GM19240 (cell line): ENCODE measurements around the gene RAMACL.
"Not testable (repeated sequence)": the region's sequence is repeated elsewhere in the genome, so short reads cannot be mapped to it uniquely, and the experiment has no call there.

ENCODE experiments used
- DNase-seq: peaks from one replicate; pipeline ENCODE4 v3.0.0; 2011; ENCODE audit warnings: low spot score; ENCODE audit not compliant: insufficient read length

The RAMACL gene

DNA sequence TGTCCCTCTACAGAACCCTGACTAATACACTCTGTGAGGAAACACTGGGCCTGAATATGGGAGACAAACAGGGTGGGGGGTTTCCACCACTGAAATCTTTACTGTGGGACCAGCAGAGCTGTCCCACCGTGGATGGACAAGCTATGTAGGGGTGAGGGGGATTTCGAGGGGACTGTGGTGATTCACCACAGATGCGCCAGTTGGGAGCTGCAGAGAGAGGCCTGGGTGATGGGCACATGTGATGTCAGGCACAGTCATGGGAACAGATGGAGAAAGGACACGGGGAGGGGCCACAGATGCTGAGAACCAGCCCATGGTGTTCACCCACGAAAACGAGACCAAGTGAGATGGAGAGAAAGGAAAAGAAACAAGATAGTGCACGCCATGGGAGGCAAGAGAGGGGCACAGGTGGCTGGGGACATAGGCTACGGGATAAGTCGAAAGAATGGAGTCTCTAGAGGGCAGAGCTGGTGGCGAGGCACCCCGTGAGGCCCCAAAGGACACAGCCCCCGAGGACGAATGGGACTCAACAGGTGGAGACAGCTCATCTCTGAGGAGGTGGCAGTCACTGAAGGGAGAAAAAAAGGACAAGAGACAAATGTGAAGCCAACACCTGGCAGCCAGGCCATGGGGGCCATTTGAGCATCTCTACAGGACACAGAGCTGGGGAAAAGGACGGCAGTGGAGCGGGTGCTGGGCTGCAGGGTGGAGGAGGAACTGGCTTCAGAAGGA is 10.5 kb upstream of the RAMACL start:
- no peak for DNase-seq

DNA sequence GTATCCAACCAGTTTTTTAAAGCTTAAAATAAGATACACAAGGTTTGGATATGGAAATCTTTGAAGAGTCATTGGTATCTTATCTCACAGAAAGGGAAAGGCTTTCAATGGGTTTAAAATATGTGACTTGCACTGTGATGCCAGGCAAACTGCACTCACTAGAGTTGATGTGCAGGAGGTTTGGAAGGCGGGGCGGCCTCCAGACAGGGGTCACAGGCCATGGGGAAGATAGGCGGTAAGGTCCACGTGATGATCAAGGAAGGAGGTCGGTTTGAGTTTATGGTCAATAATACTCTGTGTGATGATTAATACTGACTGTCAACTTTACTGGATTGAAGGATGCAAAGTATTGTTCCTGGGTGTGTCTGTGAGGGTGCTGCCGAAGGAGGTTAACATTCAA is 9.5 kb upstream of the RAMACL start:
- no peak for DNase-seq

DNA sequence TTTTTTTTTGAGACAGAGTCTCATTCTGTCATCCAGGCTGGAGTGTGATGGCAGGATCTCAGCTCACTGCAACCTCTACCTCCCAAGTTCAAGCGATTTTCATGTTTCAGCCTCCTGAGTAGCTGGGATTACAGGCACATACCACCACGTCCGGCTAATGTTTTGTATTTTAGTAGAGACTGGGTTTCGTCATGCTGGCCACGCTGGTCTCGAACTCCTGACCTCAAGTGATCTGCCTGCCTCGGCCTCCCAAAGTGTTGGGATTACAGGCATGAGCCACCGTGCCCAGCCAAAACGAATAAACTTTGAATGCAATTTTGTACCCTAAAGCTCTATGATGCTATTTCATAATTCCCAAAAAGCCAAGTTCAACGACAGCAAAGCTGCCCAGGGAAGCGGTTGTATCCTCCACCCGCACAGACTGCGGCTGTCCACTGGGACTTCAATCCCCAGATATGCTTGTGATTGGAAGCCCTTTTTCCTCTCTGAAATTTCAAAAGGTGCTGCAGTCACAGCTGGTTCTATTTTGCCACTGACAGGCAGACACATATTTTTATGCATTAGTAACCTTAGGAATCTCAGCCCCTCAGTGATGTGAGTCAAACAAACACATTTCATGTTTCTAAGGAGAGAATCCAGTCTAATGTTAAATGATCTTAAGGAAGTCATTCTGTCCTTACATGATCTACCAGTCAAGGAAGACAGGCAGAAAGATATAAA is 8.7 kb upstream of the RAMACL start:
- no peak for DNase-seq

DNA sequence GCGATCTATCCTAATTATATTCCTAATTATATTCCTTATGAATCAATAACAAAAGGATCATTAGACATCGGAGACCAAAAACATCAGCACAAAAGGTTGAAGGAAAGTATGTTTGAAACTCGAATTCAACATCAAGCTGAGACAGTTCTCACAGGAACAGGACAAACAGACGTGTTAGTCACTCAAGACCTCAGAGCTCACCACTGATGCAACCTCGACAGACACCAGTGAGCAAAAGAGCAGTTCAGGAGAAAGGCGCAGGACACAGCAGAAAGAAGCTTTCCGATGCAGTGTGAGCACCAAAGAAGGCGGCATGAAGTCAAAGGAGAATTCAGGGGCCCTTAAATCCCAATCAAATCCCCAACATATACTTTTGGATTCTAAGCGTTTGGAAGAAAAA is 6.3 kb upstream of the RAMACL start:
- DNase-seq, result no peak

DNA sequence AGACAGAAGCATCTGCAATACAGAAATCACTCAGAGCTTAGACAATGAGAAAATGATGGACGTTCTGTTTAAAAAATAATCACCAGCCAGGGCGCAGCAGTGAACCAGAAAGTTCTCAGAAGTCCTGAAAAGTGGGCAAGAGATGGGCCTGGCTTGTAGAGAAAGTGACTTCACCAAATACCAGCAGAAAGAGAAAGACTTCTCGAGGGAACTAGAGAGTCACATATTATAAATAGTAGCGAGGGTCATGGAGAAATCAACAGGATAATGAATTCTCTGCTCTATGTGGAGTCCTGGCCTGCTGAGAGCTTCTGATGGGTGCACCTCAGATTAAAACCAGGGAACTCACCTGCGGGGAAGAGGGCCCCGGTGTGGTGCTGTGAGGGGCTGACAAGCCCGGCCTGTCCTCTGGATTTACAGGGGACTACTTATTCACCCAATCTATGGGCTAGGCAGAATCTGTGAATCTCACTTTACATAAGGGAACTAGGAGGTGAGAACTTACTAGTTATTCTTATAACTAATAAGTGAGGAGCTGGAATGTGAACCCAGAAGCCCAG is 5.6 kb upstream of the RAMACL start:
- no peak for DNase-seq

DNA sequence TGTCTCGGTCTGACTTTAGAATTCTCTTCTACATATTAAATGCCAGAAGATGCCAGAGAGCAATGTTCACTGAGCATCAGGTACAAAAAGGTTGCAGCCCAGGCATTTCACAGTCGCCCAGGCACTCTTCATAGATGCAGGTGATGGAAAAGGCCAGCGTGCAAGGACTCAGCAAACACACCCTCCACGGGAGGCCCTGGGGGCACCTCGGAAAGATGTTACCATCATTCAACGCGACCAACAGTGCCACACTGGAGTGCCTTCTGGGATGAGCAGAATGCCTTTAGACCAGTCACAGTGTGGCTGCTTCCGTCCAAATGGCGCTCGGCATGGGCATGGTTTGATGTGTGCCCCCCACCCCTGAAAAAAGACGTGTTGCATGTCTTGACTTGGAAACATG is 4.5 kb upstream of the RAMACL start:
- no peak for DNase-seq

DNA sequence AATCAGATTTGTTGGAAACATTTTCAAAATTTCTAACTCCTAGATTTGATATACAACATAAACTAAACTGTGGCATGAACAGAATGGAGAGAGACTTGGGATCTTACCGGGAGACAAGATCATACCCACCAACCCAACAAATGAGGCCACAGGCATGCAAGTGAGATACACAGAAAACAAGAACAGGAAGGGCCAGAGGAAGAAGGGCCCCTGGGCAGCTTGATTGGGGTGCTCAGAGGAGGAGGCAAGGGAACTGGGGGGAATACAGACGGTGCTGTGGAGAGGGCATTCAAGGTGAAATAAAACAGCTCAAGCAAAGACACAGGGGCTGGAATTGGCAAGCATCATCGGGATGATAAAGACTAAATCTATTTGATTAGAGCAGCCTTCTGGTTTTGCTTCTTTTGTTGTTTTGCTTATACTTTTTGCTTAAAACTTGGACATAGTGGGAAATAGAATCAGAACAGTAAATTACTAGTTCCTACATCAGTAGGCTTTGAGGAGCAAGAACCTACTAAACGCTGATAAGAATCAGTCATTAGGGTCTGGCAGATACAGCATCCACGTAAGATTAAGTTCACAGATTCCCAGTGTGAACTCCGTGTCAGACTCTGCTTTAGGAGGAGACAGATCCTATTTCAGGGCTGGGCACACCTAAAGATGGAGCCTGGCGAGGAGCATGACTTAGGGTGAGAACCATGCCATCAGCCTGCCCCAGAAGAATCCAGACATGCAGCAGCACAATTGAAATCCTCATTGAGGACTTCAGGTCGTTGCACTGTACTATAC is 3.5 kb upstream of the RAMACL start:
- DNase-seq, result no peak

DNA sequence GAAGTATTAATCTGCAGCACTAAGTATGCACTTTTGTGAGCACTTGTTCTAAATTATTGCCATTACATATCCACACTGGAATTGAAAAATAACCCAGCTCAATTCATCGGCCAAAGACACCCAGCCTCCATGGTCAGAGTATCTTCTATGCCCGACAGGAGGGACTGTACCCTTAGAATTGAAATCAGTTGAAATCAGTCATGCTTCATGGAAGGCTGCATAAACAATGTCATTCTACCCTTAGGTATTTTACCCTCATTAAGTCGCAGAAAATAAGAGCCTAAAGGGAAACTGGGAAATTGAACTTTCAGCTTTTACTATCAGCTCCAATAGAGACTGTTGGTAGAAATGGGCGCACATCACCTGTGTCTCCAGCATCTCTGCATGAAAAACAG is 2.9 kb upstream of the RAMACL start:
- no peak for DNase-seq

DNA sequence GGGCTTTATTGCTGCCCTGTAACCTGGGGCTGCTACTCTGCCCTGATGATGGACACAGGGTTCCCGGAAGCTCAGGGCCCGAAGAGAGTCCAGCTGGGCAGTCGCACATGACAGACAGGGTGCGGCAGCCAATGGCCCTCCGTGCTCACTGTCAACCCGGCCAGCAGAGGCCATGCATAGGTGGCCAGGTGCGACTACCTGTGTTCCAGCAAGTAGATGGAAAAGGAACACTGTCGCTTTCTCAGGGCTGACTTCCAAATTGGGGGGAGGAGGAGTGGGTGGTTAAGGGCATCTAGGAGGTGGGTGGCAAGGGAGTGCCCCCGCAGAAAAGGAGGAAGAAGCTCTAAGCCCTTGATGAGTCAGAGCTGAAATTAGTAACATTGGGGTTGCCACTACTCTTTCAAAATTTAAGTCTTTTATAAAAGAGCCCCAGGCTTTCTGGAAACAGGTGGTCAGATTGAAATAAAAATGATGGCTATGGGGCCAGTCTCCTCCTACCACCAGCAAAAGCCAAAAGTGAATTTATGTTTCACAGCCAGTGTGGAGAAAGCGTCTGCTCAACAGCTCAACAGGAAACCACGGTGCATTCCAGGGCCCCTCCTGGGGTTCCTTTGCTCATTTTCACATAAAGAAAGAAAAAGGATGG is 2.3 kb upstream of the RAMACL start:
- no peak for DNase-seq

DNA sequence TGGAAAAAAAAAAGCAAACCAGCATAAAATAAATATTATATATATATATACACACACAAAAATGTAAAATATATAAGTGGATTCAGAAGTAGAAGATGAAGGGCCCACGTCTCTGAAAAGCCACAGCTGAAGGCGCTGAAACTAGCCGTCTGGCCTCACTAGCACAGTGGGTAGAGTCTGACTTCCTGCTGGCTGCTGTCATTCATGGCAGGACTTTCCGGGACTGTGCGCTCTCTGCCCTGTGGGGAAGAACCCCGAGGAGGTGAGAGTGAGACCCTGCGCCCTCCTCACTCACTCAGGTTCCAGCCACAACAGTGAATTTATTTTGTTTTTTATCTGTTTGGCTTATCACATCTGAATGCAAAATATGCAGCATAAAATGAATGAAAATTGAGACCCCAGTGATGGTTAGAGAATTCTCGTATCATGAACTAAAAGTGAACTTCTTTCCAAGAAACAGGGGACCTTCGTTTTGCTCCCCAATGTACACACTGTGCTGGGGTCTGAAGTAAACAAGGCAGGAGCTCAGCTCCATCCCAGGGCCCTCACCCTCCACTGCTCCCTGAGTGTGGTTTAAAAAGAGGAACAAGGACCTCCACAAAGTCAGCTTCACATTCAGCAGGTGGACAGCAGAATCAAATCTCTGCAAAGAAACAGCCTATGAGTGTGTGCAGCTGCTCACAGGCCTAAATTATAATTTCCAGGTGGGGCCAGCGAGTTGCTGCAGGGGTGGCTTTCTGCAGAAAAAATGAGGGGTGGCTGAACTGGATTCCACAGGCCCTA is 1.3 kb upstream of the RAMACL start:
- DNase-seq, result peak; percentile 60

DNA sequence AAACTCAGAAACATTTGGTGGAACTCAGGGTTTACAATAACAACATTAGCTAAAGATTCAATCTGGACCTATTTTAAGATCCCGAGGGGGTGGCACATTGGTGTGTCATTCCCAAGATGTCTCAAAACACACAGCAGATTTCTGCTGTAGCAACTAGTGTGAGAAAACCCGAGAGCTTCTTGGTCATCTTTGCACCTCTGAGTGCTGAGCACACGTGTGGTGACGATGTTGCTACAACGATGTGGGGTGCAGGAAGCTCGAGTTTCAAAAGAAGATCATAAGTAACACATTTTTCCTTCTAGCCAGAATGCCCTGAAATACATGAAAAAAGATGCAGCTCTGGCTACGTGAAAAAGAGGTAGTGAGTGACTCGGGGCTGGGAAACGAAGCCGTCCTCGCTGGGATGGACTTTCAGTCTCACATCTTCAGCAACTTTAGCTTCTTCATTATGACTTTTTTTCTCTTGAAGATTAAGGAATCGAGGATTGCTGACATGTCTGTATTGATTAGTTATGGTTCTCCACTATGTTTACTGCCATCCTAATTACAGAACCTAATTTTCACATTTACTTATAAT is 1.5 kb downstream of the RAMACL start:
- no peak for DNase-seq

DNA sequence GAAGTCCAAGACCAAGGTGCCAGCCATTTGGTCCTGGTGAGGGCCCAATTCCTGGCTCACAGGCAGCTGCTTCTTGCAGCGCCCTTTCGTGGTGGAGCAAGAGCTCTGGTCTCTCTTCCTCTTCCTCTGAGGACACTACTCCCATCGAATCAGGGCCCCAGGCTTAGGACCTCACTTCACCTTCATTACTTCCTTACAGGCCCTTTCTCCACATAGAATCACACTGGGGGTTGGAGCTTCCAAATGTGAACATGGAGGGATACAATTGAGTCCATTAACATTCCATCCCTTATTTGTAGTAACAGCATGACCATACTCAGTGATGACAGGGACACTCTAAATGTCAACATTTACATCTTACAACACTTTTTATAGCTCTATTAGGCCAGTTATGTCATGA is 2.3 kb downstream of the RAMACL start:
- DNase-seq, result no peak

DNA sequence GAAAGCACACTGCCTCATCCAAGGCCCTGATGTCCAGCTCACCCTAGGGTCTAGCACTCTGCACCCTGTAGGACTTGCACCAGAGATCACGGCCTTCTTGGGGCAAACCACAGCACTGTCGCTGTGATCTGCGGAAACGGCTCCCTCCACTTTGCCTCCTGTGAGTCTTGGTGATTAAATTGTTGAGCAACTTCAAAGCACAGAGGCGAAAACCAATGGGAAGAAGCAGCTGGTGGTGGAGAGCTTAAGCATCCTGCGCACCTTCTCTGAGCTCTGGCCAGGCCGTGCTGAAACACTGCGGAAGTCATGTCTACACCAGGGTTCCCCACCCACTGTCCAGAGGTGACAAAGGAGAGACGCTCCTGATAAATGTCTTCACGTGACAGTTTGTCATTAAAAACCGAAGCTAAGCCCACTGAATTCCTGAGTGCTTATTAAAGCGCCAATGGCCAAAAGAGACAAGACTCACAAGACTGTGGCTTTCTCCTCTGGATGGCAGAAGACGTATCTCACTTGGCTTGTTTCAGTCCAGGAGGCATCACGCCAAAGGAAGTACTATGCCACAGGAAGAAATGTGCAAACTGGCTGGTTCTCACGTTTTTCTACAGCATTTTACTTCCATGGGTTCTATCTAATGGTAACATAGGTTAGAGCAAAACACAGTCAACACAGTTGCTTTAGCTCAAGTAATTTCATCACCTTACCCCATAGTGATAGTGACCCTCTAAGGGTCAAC is 3.1 kb downstream of the RAMACL start:
- DNase-seq, result no peak

DNA sequence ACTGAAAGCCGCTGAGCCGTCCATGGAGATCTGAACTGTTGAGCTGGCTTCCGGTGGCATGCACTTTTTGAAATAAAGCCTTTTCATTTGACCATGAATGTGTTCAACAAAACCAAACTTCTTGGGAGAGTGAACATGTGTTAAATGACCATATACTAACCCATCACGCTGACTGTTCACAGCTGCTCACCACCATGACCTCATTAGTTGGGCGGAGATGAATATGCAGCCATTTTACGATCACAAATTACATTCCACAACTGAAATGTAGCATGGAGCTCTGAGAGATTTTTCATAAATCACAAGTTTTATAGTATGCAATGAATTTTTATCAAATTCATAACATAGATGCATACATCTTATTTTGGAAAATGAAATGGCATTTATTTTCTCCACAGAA is 4.2 kb downstream of the RAMACL start:
- DNase-seq, result no peak

DNA sequence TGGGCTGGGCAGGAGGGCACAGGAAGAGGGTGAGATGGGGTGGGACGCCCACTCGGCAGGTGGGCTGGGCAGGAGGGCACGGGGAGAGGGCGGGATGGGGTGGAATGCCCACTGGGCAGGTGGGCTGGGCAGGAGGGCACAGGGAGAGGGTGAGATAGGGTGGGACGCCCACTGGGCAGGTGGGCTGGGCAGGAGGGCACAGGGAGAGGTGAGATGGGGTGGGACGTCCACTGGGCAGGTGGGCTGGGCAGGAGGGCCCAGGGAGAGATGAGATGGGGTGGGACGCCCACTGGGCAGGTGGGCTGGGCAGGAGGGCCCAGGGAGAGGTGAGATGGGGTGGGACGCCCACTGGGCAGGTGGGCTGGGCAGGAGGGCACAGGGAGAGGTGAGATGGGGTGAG is 4.7 kb downstream of the RAMACL start:
- DNase-seq, result not testable (repeated sequence)

DNA sequence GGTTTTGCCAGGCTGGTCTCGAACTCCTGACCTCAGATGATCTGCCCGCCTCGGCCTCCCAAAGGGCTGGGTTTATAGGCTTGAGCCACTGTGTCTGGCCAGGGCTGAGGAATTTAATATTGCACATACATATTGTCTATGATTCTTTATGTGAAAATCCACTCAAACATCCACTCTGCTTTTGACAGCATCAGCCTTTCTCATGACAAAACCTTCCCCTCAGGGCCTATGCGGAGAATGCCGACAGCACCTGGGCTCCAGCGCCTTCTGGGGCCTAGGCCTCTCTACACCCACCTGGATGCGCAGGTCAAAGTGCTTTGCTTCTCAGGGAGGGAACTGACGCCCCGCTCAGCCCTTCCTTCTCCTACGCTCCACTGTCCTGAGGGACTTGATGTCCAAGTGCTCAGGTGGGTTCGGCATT is 5.4 kb downstream of the RAMACL start:
- no peak for DNase-seq

DNA sequence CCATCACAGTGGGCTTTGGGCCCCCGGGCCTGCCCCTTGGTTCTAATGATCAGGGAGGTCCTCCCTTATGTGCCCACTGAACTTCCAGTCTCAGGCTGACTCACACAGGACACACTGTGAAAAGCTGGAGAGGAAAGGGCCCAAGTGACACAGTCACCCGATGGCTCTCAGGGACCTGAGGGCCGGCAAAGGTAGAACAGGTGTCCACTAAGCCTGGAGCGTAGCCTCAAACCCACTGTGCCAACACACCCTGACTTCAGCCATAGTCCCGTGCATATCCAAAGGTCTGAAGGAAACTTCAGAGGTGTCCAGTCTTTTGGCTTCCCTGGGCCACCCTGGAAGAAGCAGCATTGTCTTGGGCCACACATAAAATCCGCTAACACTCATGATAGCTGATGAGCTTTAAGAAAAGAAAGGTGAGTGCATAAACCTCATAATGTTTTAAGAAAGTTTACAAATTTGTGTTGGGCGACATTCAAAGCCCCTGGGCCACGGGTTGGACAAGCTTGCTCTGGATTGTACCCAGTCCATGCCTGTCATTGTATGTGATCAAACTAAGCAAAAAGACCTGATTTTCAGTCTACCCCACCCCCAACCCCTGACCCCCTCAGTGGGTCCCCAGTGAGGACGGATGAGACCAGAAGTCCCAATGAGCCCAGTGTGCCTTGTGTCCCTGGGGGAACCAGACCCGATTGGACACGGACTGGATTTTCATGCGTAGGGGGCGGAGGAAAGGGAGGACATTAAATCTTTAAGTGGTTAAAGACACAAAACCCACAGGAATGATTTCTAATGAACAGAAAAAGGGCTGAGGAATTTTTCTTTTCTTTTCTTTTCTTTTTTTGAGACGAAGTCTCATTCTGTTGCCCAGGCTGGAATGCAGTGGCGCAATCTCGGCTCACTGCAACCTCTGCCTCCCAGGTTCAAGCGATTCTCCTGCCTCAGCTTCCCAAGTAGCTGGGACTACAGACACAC is 6.1 kb downstream of the RAMACL start:
- no peak for DNase-seq

DNA sequence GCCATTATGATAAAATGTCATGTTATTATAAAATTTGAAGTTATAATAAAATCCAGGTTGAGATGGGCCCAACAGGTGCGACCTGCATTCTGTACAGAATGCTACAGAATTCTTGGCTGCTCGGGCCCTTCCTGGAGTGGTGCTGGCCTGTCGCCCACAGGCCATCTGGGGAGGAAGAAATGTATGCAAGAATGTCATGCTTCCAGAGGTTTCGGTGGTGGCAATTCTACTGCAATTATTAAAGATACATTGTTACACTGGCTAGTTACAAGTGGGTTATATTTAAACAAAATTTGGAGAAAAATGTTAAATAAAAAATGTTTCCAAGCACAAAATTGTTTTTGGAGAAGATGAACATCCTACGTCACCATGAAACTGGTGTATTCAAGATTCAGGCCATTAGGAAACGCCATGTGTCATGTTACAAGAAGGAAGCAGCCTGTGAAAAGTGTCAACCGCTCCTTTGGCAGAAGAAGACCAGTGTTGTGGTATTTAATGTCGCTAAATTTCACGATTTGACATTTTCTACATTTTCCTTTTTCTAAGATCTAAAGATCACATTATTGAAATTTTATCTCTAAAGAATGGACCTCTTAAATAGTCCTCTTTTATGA is 7.1 kb downstream of the RAMACL start:
- no peak for DNase-seq
